H1 (cell line): Measurements from ENCODE around the gene CST5. TPM values are rescaled to one million over a fixed set of nuclear protein-coding genes. Genes with fewer than 3 reads are reported as not detected.
"Not testable (repeated sequence)": the region's sequence is repeated elsewhere in the genome, so short reads cannot be mapped to it uniquely, and the experiment has no call there.

Source experiments
- CTCF ChIA-PET: fragments of 300-600 bp; sonication (Branson Sonifier 250); formaldehyde crosslinking; loops from one replicate; lab custom pipeline; 2021; ENCODE audit not compliant: partially characterized antibody; lab: Charles Lee
- POLR2A ChIA-PET: fragments of 300-600 bp; sonication (Branson Sonifier 250); formaldehyde crosslinking; loops from one replicate; lab custom pipeline; 2021; ENCODE audit warnings: inconsistent platforms; ENCODE audit not compliant: partially characterized antibody; lab: Charles Lee
- DNase-seq, 2 experiments: peaks; one replicate each; pipeline versions ENCODE4 v3.0.0 to v3.0.0-alpha.2; 2010 to 2022; ENCODE audit warnings: low spot score in 2 of 2, low read depth in 1 of 2, mixed read lengths in 1 of 2
- FAIRE-seq: peaks from 2 replicates; lab custom pipeline; 2011; peaks lifted over from hg19 to GRCh38; lab: Jason Lieb, UNC
- H2AFZ ChIP-seq: 2 replicates; pipeline ENCODE4 v1.8.1; 2012; ENCODE audit warnings: low read length, inconsistent platforms
- H2AK5ac ChIP-seq: 2 replicates; pipeline ENCODE4 v1.6.1; 2013; ENCODE audit warnings: low read depth, low read length
- H2BK120ac ChIP-seq: replicated peaks from 2 replicates; pipeline ENCODE3; 2013; ENCODE audit warnings: low read depth, low read length, inconsistent platforms
- H2BK12ac ChIP-seq: 2 replicates; pipeline ENCODE4 v1.6.1; 2013; ENCODE audit warnings: low read depth, low read length
- H2BK15ac ChIP-seq: 2 replicates; pipeline ENCODE4 v1.6.1; 2013; ENCODE audit warnings: low read length
- H2BK20ac ChIP-seq: 2 replicates; pipeline ENCODE4 v1.6.1; 2013; ENCODE audit warnings: low read length
- H2BK5ac ChIP-seq: 2 replicates; pipeline ENCODE4 v1.6.1; 2013; ENCODE audit warnings: low read depth, low read length
- H3K14ac ChIP-seq: 2 replicates; pipeline ENCODE4 v1.6.1; 2013; ENCODE audit warnings: inconsistent platforms; ENCODE audit not compliant: insufficient read length
- H3K18ac ChIP-seq: 2 replicates; pipeline ENCODE4 v1.6.1; 2013; ENCODE audit warnings: low read length; ENCODE audit errors: extremely low read depth
- H3K23ac ChIP-seq: 2 replicates; pipeline ENCODE4 v1.6.1; 2013; ENCODE audit warnings: inconsistent platforms; ENCODE audit not compliant: insufficient read length
- H3K23me2 ChIP-seq: 2 replicates; pipeline ENCODE4 v1.6.1; 2013; ENCODE audit warnings: low read depth, low read length
- H3K27ac ChIP-seq: 2 replicates; pipeline ENCODE4 v1.6.1; 2011; ENCODE audit warnings: low read depth, low read length, inconsistent platforms
- H3K27me3 ChIP-seq, 4 experiments: replicated peaks in 1 of 4; 1 replicate in 1 of 4; 2 replicates in 3 of 4; pipeline versions ENCODE4 v1.6.1 to v1.8.1; 2011 to 2013; ENCODE audit warnings: low read length in 3 of 4, mild to moderate bottlenecking in 3 of 4, inconsistent platforms in 2 of 4, mixed read lengths in 2 of 4, moderate library complexity in 1 of 4; ENCODE audit not compliant: control insufficient read depth in 3 of 4, insufficient read depth in 3 of 4; ENCODE audit errors: extremely low read depth in 1 of 4
- H3K36me3 ChIP-seq, 4 experiments: 2 replicates each; pipeline versions ENCODE4 v1.6.1 to v1.8.1; 2011 to 2013; ENCODE audit warnings: mild to moderate bottlenecking in 4 of 4, low read length in 3 of 4, moderate library complexity in 2 of 4, control low read depth in 1 of 4, inconsistent platforms in 1 of 4; ENCODE audit not compliant: insufficient read depth in 4 of 4, control insufficient read depth in 2 of 4
- H3K4ac ChIP-seq: replicated peaks from 2 replicates; pipeline ENCODE3; 2013; ENCODE audit warnings: low read length, low read depth, mixed read lengths, inconsistent platforms; ENCODE audit not compliant: insufficient read length
- H3K4me1 ChIP-seq, 4 experiments: replicated peaks in 1 of 4; 1 replicate in 1 of 4; 2 replicates in 3 of 4; pipeline versions ENCODE4 v1.6.1 to v1.8.1; 2011 to 2013; ENCODE audit warnings: low read length in 3 of 4, inconsistent platforms in 2 of 4, mixed read lengths in 1 of 4; ENCODE audit not compliant: insufficient read depth in 4 of 4, control insufficient read depth in 3 of 4
- H3K4me2 ChIP-seq, 2 experiments: 2 replicates each; pipeline versions ENCODE4 v1.6.1 to v1.8.1; 2011 to 2013; ENCODE audit warnings: low read depth in 2 of 2, low read length in 2 of 2, control low read depth in 1 of 2, inconsistent platforms in 1 of 2, mild to moderate bottlenecking in 1 of 2; ENCODE audit not compliant: insufficient read depth in 1 of 2
- H3K4me3 ChIP-seq, 4 experiments: fragments of 200-600, 300-600 bp in 1 of 4; sonication (generic), shearing (Covaris generic), sonication (Bioruptor Twin) in 1 of 4; 2 replicates each; pipeline versions ENCODE4 v1.5.1 to v1.8.1; 2011 to 2016; ENCODE audit warnings: low read length in 4 of 4, low read depth in 3 of 4, control low read depth in 2 of 4, inconsistent platforms in 2 of 4, mild to moderate bottlenecking in 2 of 4, mixed read lengths in 1 of 4, moderate library complexity in 1 of 4; ENCODE audit not compliant: insufficient read depth in 2 of 4; ENCODE audit errors: extremely low read depth in 1 of 4
- H3K56ac ChIP-seq: replicated peaks from 2 replicates; pipeline ENCODE3; 2013; ENCODE audit warnings: low read depth, mild to moderate bottlenecking, mixed read lengths, low read length, inconsistent platforms; ENCODE audit not compliant: insufficient read length
- H3K79me1 ChIP-seq: 2 replicates; pipeline ENCODE4 v1.6.1; 2013; ENCODE audit warnings: low read depth, low read length, control low read depth
- H3K79me2 ChIP-seq, 2 experiments: 2 replicates each; pipeline versions ENCODE4 v1.6.1 to v1.8.1; 2012 to 2013; ENCODE audit warnings: low read length in 2 of 2, mild to moderate bottlenecking in 2 of 2, inconsistent platforms in 1 of 2; ENCODE audit not compliant: insufficient read depth in 2 of 2, control insufficient read depth in 1 of 2
- H3K9ac ChIP-seq, 4 experiments: replicated peaks in 1 of 4; 1 replicate in 1 of 4; 2 replicates in 3 of 4; pipeline versions ENCODE4 v1.6.1 to v1.8.1; 2011 to 2013; ENCODE audit warnings: low read depth in 3 of 4, low read length in 3 of 4, control low read depth in 2 of 4, mild to moderate bottlenecking in 2 of 4, moderate library complexity in 2 of 4, inconsistent platforms in 1 of 4; ENCODE audit errors: extremely low read depth in 1 of 4
- H3K9me3 ChIP-seq, 2 experiments: 2 replicates each; pipeline versions ENCODE4 v1.6.1 to v1.8.1; 2012 to 2013; ENCODE audit warnings: mild to moderate bottlenecking in 2 of 2, moderate library complexity in 2 of 2, control low read depth in 1 of 2, inconsistent platforms in 1 of 2, low read depth in 1 of 2, low read length in 1 of 2, mixed read lengths in 1 of 2; ENCODE audit not compliant: insufficient read depth in 2 of 2
- H4K20me1 ChIP-seq, 2 experiments: replicated peaks in 1 of 2; 2 replicates each; pipeline versions ENCODE3 to v1.8.1; 2011 to 2013; ENCODE audit warnings: inconsistent platforms in 2 of 2, low read length in 2 of 2, mild to moderate bottlenecking in 1 of 2; ENCODE audit not compliant: insufficient read depth in 2 of 2, control insufficient read depth in 1 of 2
- H4K5ac ChIP-seq: 2 replicates; pipeline ENCODE4 v1.6.1; 2013; ENCODE audit warnings: low read length, low read depth, mixed read lengths, inconsistent platforms; ENCODE audit not compliant: insufficient read length
- H4K8ac ChIP-seq: 2 replicates; pipeline ENCODE4 v1.8.0; 2013; ENCODE audit warnings: mild to moderate bottlenecking, moderate library complexity, low read length, inconsistent platforms; ENCODE audit not compliant: insufficient read depth; ENCODE audit errors: extremely low read depth
- H4K91ac ChIP-seq: replicated peaks from 2 replicates; pipeline ENCODE3; 2013; ENCODE audit warnings: low read length, mixed read lengths, inconsistent platforms; ENCODE audit not compliant: insufficient read length
- WGBS, 2 experiments: shearing (Covaris generic) in 1 of 2; methylation state at CpG; one replicate each; pipeline versions ENCODE4 v1.1.6 to v1.1.7; 2013 to 2015; ENCODE audit warnings: low lambda C conversion rate in 2 of 2, mixed read lengths in 2 of 2, inconsistent platforms in 1 of 2, low coverage in 1 of 2, missing lambda C conversion rate in 1 of 2; ENCODE audit not compliant: insufficient replicate concordance in 2 of 2, insufficient coverage in 1 of 2, insufficient read length in 1 of 2; ENCODE audit errors: extremely low coverage in 1 of 2, missing lambda C conversion rate in 1 of 2; 5-methylcytosine and 5-hydroxymethylcytosine counted together
- polyA plus RNA-seq, 7 experiments: library from polyadenylated mRNA; depleted of rRNA in 3 of 7; stranded (reverse) in 5 of 7; unstranded in 2 of 7; fragments of >200 nt in 5 of 7; fragments of 200-250 nt in 2 of 7; gene quantifications; 1 replicate in 5 of 7; 2 replicates in 1 of 7; 4 replicates in 1 of 7; pipeline versions ENCODE4 v1.2.1 to v1.2.3, GENCODE V29; 2011 to 2013; ENCODE audit warnings: missing spikeins in 2 of 7, mixed read lengths in 2 of 7
- total RNA-seq: library from RNA; stranded (reverse); fragmentation: NEBNext Ultra II Directional; extraction: Animal tissue kit (Norgen Biotek cat#: 25700); gene quantifications from 2 replicates; pipeline ENCODE4 v1.2.1, GENCODE V29; 2021

CST5 gene
- total and polyA plus RNA-seq, 2 of the 8 experiments (the other 6 are each of a cell fraction or from before 2014, with no cell fraction given) = not detected

DNA sequence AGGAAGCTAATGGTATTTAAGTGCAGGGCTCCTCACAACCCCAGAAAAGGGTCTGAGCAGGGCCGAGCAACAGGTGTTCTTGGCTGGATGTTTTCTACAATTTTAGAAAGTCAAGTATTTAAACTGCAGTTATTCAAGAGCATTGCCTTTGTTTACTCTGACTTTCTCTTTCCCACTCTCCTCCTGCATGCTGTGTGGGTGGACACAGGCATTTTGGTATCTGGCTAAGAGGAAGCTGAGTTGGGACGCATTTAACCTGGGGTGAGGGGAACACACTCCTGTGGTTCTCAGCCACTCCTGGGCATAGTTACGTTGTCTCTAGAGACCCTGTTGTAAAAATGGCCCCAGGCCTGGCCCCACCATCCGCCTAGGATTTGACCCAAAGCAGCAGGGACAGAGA, 34.9 kb upstream of the CST5 start:
- H4K5ac ChIP-seq, H3K27ac ChIP-seq, H2BK5ac ChIP-seq, H3K79me2 ChIP-seq, H3K4me1 ChIP-seq, H2AFZ ChIP-seq, POLR2A ChIA-PET, H3K56ac ChIP-seq, H2BK12ac ChIP-seq, H2BK15ac ChIP-seq, H4K20me1 ChIP-seq, H3K27me3 ChIP-seq, H3K9ac ChIP-seq, H2BK20ac ChIP-seq, H2AK5ac ChIP-seq, H3K36me3 ChIP-seq, H3K79me1 ChIP-seq, H2BK120ac ChIP-seq, H3K4me3 ChIP-seq, H3K23me2 ChIP-seq, DNase-seq, H3K18ac ChIP-seq, FAIRE-seq, H4K91ac ChIP-seq, H3K4me2 ChIP-seq, H3K4ac ChIP-seq, H3K23ac ChIP-seq, H3K14ac ChIP-seq, H4K8ac ChIP-seq, H3K9me3 ChIP-seq: not testable (repeated sequence)
- CTCF ChIA-PET = interaction anchor here (0.9 to 2.5 kb wide), 2 partner anchors 24 to 54 kb away, joined by 3 to 8 read pairs; no protein-coding TSS in a partner anchor
- WGBS, 2 experiments = 73% methylated on average over 4 of the region's 4 CpGs; no CpG with 5 or more reads in 1 of the 2 experiments
